Breast epithelium (tissue), 3 donors: ENCODE results near the gene CYP4F22.

Experiments used
- CTCF ChIP-seq, 3 donors: fragments of 450-650 bp; IDR thresholded peaks; one replicate each; pipeline ENCODE4 v1.5.1; 2016 to 2017; ENCODE audit warnings: antibody characterized with exemption in 3 of 3, mild to moderate bottlenecking in 3 of 3, moderate library complexity in 3 of 3
- POLR2AphosphoS5 ChIP-seq, 3 donors: sonication (generic); formaldehyde crosslinking; IDR thresholded peaks; one replicate each; pipeline ENCODE4 v1.6.1; 2017; ENCODE audit warnings: antibody characterized with exemption in 3 of 3

GRCh38 chr19:15544283-15544682, 36.0 kb downstream of the CYP4F22 start:
- TF ChIP-seq CTCF (IDR thresholded peaks at IDR 0.05) (no peak), POLR2AphosphoS5 (IDR thresholded peaks at IDR 0.05) (no peak)
